SKM-1 (cell line): ENCODE measurements around the gene EML3.
"Not testable (repeated sequence)": the region's sequence is repeated elsewhere in the genome, so short reads cannot be mapped to it uniquely, and the experiment has no call there.

ENCODE experiments used
- DNase-seq: peaks from one replicate; lab custom pipeline; 2025; ENCODE audit not compliant: unreplicated experiment; lab: John Stamatoyannopoulos, UW

EML3 gene

DNA sequence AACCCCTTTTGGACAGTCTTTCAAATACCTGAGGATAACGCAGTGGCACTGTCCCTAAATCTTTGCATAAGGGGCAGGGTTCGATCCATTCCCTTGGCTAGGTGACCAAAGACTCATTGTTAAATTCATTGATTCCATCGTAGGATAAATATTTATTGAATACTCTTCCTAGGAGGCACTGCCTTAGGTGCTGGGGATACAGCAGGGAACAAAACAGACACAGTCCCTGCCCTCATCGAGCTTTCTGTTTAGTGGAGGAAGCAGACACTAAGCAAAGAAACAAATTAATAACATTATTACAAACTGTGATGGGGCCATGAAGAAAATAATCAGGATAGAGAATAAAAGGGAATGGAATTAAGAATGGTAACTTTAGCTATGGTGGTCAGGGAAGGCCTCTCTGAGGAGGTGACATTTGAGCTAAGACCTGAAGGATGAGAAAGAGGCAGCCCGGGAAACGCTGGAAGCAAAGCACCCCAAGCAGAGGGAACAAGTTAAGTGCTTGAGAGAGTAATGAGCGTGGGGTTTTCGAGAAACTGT is 8.5 kb upstream of the EML3 start:
- DNase-seq, result no peak

DNA sequence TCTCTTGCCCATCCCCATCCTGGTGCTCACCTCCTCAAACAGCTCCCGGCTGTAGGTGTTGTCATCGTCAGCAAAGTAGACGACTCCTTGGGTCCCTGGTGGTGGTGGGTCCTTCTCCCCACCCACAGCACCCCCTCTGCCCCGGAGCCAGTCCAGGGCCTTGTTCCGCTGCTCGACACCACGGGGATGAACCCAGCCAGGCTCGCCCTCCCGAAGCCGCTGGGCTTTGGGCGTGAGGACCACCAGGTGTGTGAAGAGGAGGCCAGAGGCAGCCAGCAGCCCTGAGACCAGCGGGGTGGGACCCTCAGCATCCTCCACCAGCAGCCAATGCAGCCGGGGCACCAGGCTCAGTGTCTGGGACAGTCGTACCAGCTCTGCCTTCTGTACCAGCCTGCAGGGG is 4.4 kb upstream of the EML3 start:
- not testable (repeated sequence) for DNase-seq

- no peak for DNase-seq
Observed at GRCh38 chr11:62615521-62615920, 2.9 kb upstream of the EML3 start.

- no peak for DNase-seq
Observed at GRCh38 chr11:62614275-62614674, 1.7 kb upstream of the EML3 start.

DNA sequence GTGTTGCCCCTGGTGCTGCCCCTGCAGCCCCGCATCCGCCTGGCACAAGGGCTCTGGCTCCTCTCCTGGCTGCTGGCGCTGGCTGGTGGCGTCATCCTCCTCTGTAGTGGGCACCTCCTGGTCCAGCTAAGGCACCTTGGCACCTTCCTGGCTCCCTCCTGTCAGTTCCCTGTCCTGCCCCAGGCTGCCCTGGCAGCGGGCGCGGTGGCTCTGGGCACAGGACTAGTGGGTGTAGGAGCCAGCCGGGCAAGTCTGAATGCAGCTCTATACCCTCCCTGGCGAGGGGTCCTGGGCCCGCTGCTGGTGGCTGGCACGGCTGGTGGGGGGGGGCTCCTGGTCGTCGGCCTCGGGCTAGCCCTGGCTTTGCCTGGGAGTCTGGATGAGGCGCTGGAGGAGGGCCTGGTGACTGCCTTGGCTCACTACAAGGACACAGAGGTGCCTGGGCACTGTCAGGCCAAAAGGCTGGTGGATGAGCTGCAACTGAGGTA is 760 bp upstream of the EML3 start:
- DNase-seq, result no peak

DNA sequence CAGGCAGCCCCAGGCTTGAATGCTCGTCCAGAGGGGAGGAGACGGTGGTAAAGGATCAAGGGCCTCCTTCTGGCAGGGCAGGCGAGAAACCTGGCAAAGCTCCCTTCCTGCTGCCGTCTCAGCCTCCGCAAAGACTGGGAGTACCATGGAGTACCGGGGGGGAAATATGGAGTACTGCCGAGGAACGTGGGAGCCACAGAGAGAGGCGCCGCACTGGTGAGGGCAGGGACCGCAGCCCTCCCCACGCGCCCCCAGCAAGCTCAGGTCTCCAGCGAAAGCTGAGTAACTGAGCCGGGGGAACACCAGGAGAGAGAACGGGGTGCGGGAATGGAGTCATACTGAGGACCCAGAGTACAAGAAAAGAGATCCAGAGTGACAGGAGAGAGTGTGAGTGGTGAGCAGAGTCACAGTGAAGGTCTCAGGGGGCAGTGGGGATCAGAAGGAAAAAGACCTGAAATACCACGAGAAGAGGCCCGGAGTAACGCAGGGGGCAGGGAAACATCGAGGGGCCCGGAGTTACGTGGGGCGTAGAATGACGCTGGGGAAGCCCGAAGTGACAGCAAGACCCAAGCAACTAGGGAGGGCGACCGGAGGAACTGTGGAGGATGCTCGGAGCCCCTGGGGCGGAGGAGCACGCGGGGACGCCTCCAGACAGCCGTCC is 740 bp downstream of the EML3 start:
- peak; percentile 31 for DNase-seq

GRCh38 chr11:62610814-62611704 is 1.5 kb downstream of the EML3 start:
- DNase-seq, result no peak

GRCh38 chr11:62610403-62610802 is 2.2 kb downstream of the EML3 start:
- no peak for DNase-seq

DNA sequence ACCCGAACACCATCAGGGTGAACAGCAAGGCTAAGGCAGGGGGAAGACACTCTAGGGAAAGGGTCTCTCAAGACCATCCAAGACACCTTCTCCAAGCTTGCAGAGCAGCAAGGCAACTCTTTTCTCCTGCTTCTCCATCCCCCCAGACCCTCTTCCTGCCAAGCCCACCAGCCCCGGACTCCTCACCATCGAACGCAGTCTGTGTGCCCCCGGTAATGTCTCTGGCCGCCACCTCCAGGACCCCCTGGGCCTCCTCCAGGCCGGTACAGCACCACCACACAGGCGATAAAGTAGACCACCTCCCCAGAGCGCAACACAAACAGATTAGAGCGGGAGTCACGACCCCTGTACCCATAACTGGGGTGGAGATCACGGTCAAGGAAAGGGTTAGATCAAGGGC is 3.8 kb downstream of the EML3 start:
- DNase-seq, result no peak

- no peak for DNase-seq
Observed at GRCh38 chr11:62607714-62608113, 4.9 kb downstream of the EML3 start.

- DNase-seq, result no peak
Observed at GRCh38 chr11:62605902-62606301, 6.7 kb downstream of the EML3 start.

GRCh38 chr11:62605467-62605866 is 7.1 kb downstream of the EML3 start:
- no peak for DNase-seq

DNA sequence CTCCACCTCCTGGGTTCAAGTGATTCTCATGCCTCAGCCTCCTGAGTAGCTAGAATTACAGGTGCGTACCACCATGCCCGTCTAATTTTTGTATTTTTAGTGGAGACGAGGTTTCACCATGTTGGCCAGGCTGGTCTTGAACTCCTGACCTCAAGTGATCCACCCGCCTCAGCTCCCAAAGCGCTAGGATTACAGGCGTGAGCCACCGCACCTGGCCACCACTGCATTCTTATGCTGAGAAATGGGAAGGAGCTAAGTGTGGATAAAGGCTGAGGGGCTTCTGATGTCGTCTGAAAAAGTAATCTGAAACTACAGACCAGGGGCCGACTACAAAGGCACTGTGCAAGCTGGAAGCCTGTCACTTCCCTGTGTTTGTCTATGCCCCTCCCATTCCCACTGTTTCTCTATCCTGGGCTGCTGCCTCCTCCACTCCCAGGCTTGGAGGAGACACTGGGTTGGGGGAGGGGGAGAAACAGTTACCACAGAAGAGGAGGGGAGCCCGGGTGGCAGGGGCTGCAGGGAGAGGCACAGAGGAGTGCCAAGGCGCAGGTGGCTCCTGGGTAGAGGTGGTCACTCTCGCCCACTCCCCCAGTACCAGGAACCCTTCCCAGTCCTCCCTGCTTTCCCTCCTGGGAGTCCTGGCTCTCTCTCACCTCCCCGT is 8.0 kb downstream of the EML3 start:
- no peak for DNase-seq

- DNase-seq, result no peak
Observed at GRCh38 chr11:62603776-62604299, 8.7 kb downstream of the EML3 start.

- DNase-seq, result no peak
Observed at GRCh38 chr11:62603072-62603408, 9.5 kb downstream of the EML3 start.

DNA sequence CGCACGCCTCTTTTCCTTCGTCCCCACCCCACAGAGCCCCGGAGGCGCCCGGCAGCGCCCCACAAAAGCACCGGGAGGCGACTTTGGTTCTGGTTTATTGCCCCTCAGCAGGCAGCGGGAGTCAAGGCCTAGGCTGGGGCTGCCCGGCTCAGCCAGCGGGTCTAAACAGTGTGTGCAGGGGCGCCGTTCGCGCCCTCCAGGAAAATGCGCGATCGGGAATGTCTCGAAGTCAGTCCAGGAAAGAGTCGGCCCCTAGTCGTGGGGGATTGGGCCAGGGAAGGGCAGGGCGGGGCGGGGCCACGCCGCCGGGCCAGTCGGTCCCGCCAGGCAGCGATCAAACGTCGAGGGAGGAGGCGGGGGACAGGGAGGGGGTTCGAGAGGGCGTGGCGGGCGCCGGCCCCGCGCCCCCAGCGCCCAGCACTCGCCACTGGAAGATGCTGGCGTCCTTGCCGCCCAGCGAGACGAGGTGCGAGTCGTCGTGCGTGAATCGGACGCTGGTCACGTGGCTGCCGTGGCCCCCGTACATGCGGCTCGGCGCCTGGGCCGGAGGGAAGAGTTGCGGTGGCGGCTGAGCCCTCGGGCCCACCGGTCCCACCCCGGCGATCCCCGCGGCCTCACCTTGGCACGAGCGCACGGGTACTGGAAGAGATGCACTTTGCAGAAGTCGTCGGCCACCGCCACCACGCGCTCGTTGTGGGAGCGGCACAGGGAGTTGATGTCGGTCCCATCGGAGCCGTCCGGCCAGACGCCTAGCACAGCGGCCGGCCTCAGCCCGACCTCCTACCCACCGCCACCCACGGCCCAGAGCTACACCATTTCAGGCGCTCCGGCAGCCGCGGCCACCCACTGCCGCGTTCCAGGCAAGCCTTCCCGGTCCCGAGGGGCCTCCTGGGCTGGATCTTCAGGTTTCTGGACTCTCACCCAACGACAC is 10.2 kb downstream of the EML3 start:
- no peak for DNase-seq

GRCh38 chr11:62601372-62602140 is 11.0 kb downstream of the EML3 start, which contains the start of gene MTA2:
TSS of gene MTA2 (minus strand) at chr11:62601865. CDS start at chr11:62601450, 415 bp downstream.
- DNase-seq, result peak; percentile 94

GRCh38 chr11:62601122-62601371 is 11.5 kb downstream of the EML3 start:
- DNase-seq, result no peak

DNA sequence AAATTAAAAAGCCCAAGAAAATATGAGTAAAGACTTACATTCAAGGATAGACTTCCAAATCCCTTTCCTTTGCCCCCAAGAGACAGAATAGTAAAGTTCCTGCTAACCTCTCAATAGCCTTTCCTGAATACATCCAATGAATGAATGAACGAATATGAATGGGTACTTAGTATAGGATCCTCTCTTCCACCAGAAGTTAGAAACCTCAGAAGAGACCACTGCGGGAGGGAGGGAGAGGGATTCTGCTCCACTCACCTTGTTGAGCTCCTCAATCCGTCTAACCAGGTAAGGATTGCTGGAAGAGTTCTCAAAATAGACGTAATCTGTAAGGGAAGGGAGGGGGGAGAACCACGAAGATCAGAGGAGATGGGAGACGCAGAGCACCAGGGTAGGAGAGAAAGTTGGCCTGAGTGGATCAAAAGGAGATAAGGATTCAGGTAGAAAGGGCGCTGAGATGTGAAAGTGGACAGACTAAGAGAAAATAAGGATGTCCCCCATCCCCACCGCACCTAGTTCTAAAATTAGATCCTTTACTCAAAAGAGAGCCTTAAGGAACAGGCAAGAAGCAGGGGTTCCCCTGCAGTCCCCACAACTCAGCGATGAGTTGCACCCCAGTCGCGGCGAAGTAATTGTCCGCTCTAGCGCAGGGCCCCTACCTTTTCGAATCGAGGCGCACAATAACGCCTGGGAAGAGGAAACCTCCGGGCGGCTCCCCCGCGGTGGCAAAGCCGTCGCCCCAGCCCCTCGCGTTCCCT is 12.0 kb downstream of the EML3 start:
- DNase-seq, result no peak
